Ascending aorta (tissue), 2 donors: ENCODE measurements around the gene OR2A42. TPM values are rescaled to one million over a fixed set of nuclear protein-coding genes. Genes with fewer than 3 reads are reported as not detected.
"Not testable (repeated sequence)": the region's sequence is repeated elsewhere in the genome, so short reads cannot be mapped to it uniquely, and the experiment has no call there.

Source experiments
- DNase-seq, 2 donors: peaks; one replicate each; pipeline ENCODE4 v3.0.0-alpha.2; 2019; ENCODE audit warnings: low spot score in 2 of 2
- H3K27ac ChIP-seq, 2 donors: fragments of 200-600 bp; sonication (generic); one replicate each; pipeline ENCODE4 v1.5.1; 2016 to 2017; ENCODE audit warnings: mild to moderate bottlenecking in 1 of 2
- H3K27me3 ChIP-seq: fragments of 200-600 bp; sonication (generic); one replicate; pipeline ENCODE4 v1.5.1; 2017
- H3K36me3 ChIP-seq, 2 donors: fragments of 200-600 bp; sonication (generic); one replicate each; pipeline ENCODE4 v1.5.1; 2016
- H3K4me1 ChIP-seq, 2 donors: fragments of 200-600 bp; sonication (generic); one replicate each; pipeline ENCODE4 v1.5.1; 2016 to 2017; ENCODE audit warnings: mild to moderate bottlenecking in 1 of 2
- H3K4me3 ChIP-seq, 2 donors: fragments of 200-600 bp; sonication (generic); one replicate each; pipeline ENCODE4 v1.5.1; 2016 to 2017; ENCODE audit warnings: mild to moderate bottlenecking in 1 of 2
- H3K9me3 ChIP-seq, 2 donors: fragments of 200-600 bp; sonication (generic); one replicate each; pipeline ENCODE4 v1.5.1; 2016
- intact Hi-C: fragments of 100-400 bp; cut with DNase I; formaldehyde crosslinking; loops from one replicate; pipeline ENCODE4 v1.15.1; 2023
- total RNA-seq: library from RNA; depleted of rRNA; stranded (reverse); fragments of >200 nt; gene quantifications from one replicate; pipeline ENCODE4 v1.1.0, GENCODE V29; 2016

Gene OR2A42
- total RNA-seq, 1 donor from 2014 or later: not detected

GRCh38 chr7:144219149-144219548 is 20.3 kb downstream of the OR2A42 start:
- H3K27me3 ChIP-seq, H3K9me3 ChIP-seq, H3K4me1 ChIP-seq, intact Hi-C loops, H3K36me3 ChIP-seq, H3K4me3 ChIP-seq, H3K27ac ChIP-seq, DNase-seq: not testable (repeated sequence)

GRCh38 chr7:144218581-144218980 is 20.8 kb downstream of the OR2A42 start:
- H3K27me3 ChIP-seq, H3K36me3 ChIP-seq, DNase-seq, H3K9me3 ChIP-seq, H3K4me1 ChIP-seq, H3K4me3 ChIP-seq, H3K27ac ChIP-seq, intact Hi-C loops: not testable (repeated sequence)

DNA sequence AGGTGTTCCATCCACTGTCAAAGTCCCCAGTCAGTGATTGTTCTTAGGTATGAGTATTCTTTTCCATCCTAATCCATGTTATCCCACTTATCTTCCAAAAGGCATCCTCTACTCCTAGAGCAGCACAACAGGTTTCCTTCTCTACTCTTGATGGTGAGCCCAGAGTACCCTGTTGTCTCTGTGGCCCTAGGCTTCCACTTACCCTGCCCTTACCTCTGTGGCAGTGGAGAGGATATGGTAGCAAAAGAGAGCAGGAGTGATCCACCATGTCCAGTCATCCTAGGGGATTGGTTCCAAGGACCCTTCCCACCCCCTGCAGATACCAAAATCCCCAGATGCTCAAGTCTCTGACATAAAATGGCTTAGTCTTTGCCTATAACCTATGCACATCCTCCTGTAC is 22.2 kb downstream of the OR2A42 start:
- H3K4me1 ChIP-seq, H3K27me3 ChIP-seq, H3K9me3 ChIP-seq, H3K27ac ChIP-seq, H3K36me3 ChIP-seq, DNase-seq, intact Hi-C loops, H3K4me3 ChIP-seq: not testable (repeated sequence)

GRCh38 chr7:144205306-144205705 is 34.1 kb downstream of the OR2A42 start:
- H3K27ac ChIP-seq, intact Hi-C loops, H3K4me3 ChIP-seq, H3K9me3 ChIP-seq, DNase-seq, H3K36me3 ChIP-seq, H3K4me1 ChIP-seq, H3K27me3 ChIP-seq: not testable (repeated sequence)

- intact Hi-C loops, H3K4me3 ChIP-seq: not testable (repeated sequence)
Measured at GRCh38 chr7:144203086-144203485, 36.3 kb downstream of the OR2A42 start.

DNA sequence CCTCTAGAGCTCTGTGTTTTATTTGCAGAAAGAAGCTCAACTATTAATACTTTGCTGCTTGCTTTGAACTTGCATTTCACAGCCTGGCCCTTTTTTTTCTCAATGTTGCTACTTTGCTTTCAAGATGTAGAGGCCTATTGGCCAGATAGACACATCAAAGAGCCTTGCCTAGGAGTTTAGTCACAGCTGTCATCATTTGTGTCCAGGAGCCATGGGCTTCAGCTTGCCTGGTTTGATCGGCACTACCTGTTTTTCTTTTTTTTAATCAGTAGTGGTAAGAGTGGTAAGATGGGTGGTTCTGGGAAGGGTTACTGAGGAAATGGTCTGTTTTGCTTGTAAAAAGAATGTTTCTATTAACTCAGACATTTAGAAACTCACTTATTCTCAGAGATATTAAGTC is 37.4 kb downstream of the OR2A42 start:
- H3K9me3 ChIP-seq, intact Hi-C loops, H3K27ac ChIP-seq, H3K27me3 ChIP-seq, H3K4me3 ChIP-seq, DNase-seq, H3K36me3 ChIP-seq, H3K4me1 ChIP-seq: not testable (repeated sequence)

More at GRCh38 chr7:144203086-144203485, 36.3 kb downstream of the OR2A42 start:
- not testable (repeated sequence) for H3K27ac ChIP-seq, H3K36me3 ChIP-seq, H3K4me1 ChIP-seq, H3K9me3 ChIP-seq, DNase-seq, H3K27me3 ChIP-seq

GRCh38 chr7:144198934-144199333 is 40.5 kb downstream of the OR2A42 start:
- H3K27ac ChIP-seq, H3K4me1 ChIP-seq, H3K9me3 ChIP-seq, H3K27me3 ChIP-seq, H3K36me3 ChIP-seq, H3K4me3 ChIP-seq, DNase-seq, intact Hi-C loops: not testable (repeated sequence)

- intact Hi-C loops, DNase-seq, H3K4me3 ChIP-seq, H3K27ac ChIP-seq, H3K4me1 ChIP-seq, H3K27me3 ChIP-seq, H3K9me3 ChIP-seq, H3K36me3 ChIP-seq: not testable (repeated sequence)
Measured at GRCh38 chr7:144195212-144195872, 44.1 kb downstream of the OR2A42 start, which contains the start of gene ARHGEF35. TSS of gene ARHGEF35 (minus strand) at chr7:144195833. CDS start at chr7:144188383, 7,450 bp downstream.

GRCh38 chr7:144194453-144194852 is 45.0 kb downstream of the OR2A42 start:
- H3K9me3 ChIP-seq, H3K36me3 ChIP-seq, H3K27me3 ChIP-seq, H3K27ac ChIP-seq, H3K4me1 ChIP-seq, intact Hi-C loops, H3K4me3 ChIP-seq, DNase-seq: not testable (repeated sequence)

DNA sequence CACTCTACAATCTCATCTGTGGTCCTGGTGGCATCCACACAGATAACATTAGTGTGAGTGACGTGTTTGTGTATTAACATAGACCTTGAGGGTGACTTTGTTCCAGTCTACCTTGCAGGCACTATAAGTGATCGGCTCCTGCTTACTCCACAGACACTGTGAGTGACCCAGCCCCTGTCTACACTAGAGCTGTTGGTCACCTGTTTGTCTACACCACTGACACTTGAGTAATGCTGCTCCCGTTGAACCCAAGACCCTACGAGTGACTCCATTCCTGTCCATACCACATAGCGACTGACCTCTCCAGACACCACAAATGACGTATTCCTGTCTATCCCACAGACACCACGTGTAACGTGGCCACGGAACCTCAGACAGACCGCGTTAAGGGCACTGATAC is 45.6 kb downstream of the OR2A42 start:
- H3K27me3 ChIP-seq, intact Hi-C loops, H3K4me3 ChIP-seq, H3K4me1 ChIP-seq, H3K27ac ChIP-seq, H3K9me3 ChIP-seq, H3K36me3 ChIP-seq, DNase-seq: not testable (repeated sequence)

- H3K27me3 ChIP-seq, H3K9me3 ChIP-seq, H3K4me3 ChIP-seq, H3K36me3 ChIP-seq, H3K27ac ChIP-seq, intact Hi-C loops, DNase-seq, H3K4me1 ChIP-seq: not testable (repeated sequence)
Measured at GRCh38 chr7:144188578-144189171, 50.7 kb downstream of the OR2A42 start.

GRCh38 chr7:144187848-144188247 is 51.6 kb downstream of the OR2A42 start:
- intact Hi-C loops, H3K4me3 ChIP-seq, H3K27ac ChIP-seq, H3K9me3 ChIP-seq, H3K27me3 ChIP-seq, H3K4me1 ChIP-seq, H3K36me3 ChIP-seq, DNase-seq: not testable (repeated sequence)

DNA sequence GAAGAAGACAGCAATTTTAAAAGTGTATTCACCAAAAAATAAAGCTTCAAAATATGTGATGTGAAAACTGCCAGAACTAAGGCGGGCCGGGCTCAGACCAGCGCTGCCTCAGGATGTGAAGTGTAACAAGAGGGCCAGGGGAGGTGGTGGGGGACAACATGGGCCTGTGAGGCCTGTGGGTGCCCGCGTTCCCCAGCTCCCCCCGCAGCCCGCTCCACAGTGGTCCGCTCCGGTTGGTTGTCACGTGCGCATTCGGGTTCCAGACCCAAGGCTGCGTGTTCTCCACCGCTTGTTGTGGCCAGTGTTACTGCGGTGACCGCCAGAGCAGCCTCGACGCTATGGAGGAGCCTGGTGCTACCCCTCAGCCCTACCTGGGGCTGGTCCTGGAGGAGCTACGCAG is 56.2 kb downstream of the OR2A42 start, which contains the start of gene CTAGE4:
Gene CTAGE4, plus strand, starts transcription at position 301 of the 400 bp plus-strand sequence. Its CDS starts 38 bp downstream, at position 339.
- intact Hi-C loops, H3K36me3 ChIP-seq, H3K27me3 ChIP-seq, H3K4me3 ChIP-seq, H3K27ac ChIP-seq, H3K4me1 ChIP-seq, DNase-seq, H3K9me3 ChIP-seq: not testable (repeated sequence)

- H3K4me3 ChIP-seq, DNase-seq, H3K27ac ChIP-seq, H3K9me3 ChIP-seq, H3K4me1 ChIP-seq, H3K36me3 ChIP-seq, H3K27me3 ChIP-seq: not testable (repeated sequence)
- intact Hi-C loops: loop anchor here (5.0 kb wide), 1 partner anchor 213 kb away; no protein-coding TSS in a partner anchor
Measured at GRCh38 chr7:144179165-144179479, 60.3 kb downstream of the OR2A42 start.
